ENCODE results near the gene SYNE3.
"Not testable (repeated sequence)": the region's sequence is repeated elsewhere in the genome, so short reads cannot be mapped to it uniquely, and the experiment has no call there.

The SYNE3 gene

GRCh38 chr14:95523815-95524448, 7.5 kb upstream of the SYNE3 start:
- DNase-seq: peak in 1 of 3 donors; percentile 40

GRCh38 chr14:95523051-95523814, 6.8 kb upstream of the SYNE3 start:
- no peak for DNase-seq

- peak; percentile 42 to 67 (median 60) for DNase-seq
These were observed 6.1 kb upstream of the SYNE3 start for GRCh38 chr14:95522556-95522955.

- DNase-seq: peak in 2 of 3 donors; percentile 32 to 34
These were observed 5.7 kb upstream of the SYNE3 start for GRCh38 chr14:95522116-95522515.

- DNase-seq: no peak
These were observed 4.6 kb upstream of the SYNE3 start for GRCh38 chr14:95521001-95521400.

GRCh38 chr14:95520346-95520745, 3.9 kb upstream of the SYNE3 start:
- DNase-seq: peak; percentile 80 to 87 (median 80)

GRCh38 chr14:95519699-95520098, 3.2 kb upstream of the SYNE3 start:
- DNase-seq: peak; percentile 88 to 93 (median 92)

- DNase-seq: peak; percentile 61 to 81 (median 80)
These were observed 1.7 kb upstream of the SYNE3 start for GRCh38 chr14:95518045-95518751.

GRCh38 chr14:95515596-95516552, 576 bp downstream of the SYNE3 start:
- DNase-seq: peak; percentile 91 to 97 (median 96)

- DNase-seq: peak in 2 of 3 donors; percentile 42 to 55
These were observed 1.4 kb downstream of the SYNE3 start for GRCh38 chr14:95515080-95515489.

GRCh38 chr14:95514131-95515079, 2.0 kb downstream of the SYNE3 start:
- no peak for DNase-seq

GRCh38 chr14:95513291-95513690, 3.2 kb downstream of the SYNE3 start:
- no peak for DNase-seq

- no peak for DNase-seq
These were observed 4.8 kb downstream of the SYNE3 start for GRCh38 chr14:95511687-95512086.

GRCh38 chr14:95510804-95511203, 5.6 kb downstream of the SYNE3 start:
- no peak for DNase-seq

- not testable (repeated sequence) for DNase-seq
These were observed 6.1 kb downstream of the SYNE3 start for GRCh38 chr14:95510344-95510743.

- DNase-seq: no peak
These were observed 7.0 kb downstream of the SYNE3 start for GRCh38 chr14:95509495-95509894.

GRCh38 chr14:95508377-95508776, 8.1 kb downstream of the SYNE3 start:
- no peak for DNase-seq

GRCh38 chr14:95507701-95508103, 8.7 kb downstream of the SYNE3 start:
- DNase-seq: peak in 2 of 3 donors; percentile 39 to 50

- peak; percentile 90 to 94 (median 93) for DNase-seq
These were observed 9.3 kb downstream of the SYNE3 start for GRCh38 chr14:95507174-95507573.

GRCh38 chr14:95505030-95505589, 11.3 kb downstream of the SYNE3 start:
- DNase-seq: no peak
